IMR-90 (cell line): ENCODE measurements around the gene AMOTL2. TPM values are rescaled to one million over a fixed set of nuclear protein-coding genes. Genes with fewer than 3 reads are reported as not detected.

Source experiments
- ATAC-seq: fragments of 200-7000 bp; cut with Tn5 transposase; 2 replicates; pipeline ENCODE4 v1.9.1; 2020; ENCODE audit warnings: low read depth, mild to moderate bottlenecking, moderate library complexity
- BruUV-seq: library from RNA; stranded (reverse); fragments of 400-500 nt; replicated peaks from 2 replicates; lab custom pipeline; 2021; lab: Mats Ljungman, UMichigan
- CTCF ChIA-PET: fragments of 300-600 bp; formaldehyde crosslinking; extraction: SDS; loops from one replicate; lab custom pipeline; 2021; ENCODE audit warnings: antibody characterized with exemption; lab: Yijun Ruan, JAX
- POLR2A ChIA-PET: fragments of 300-600 bp; sonication (Branson Sonifier 250); formaldehyde crosslinking; loops from one replicate; lab custom pipeline; 2022; ENCODE audit warnings: antibody characterized with exemption; ENCODE audit not compliant: unreplicated experiment; lab: Charles Lee
- DNase-seq: peaks from one replicate; pipeline ENCODE4 v3.0.0; 2013
- H2AFZ ChIP-seq: replicated peaks from 2 replicates; pipeline ENCODE3; 2013; ENCODE audit warnings: low read length, mild to moderate bottlenecking; ENCODE audit not compliant: poor library complexity
- H2AK5ac ChIP-seq: 2 replicates; pipeline ENCODE4 v1.6.1; 2013; ENCODE audit warnings: low read depth, low read length, inconsistent platforms
- H2AK9ac ChIP-seq: replicated peaks from 2 replicates; pipeline ENCODE3; 2013; ENCODE audit warnings: mild to moderate bottlenecking, low read depth, low read length, moderate library complexity; ENCODE audit not compliant: poor library complexity
- H2BK120ac ChIP-seq: 2 replicates; pipeline ENCODE4 v1.6.1; 2013; ENCODE audit warnings: low read depth, low read length, inconsistent platforms
- H2BK15ac ChIP-seq: 3 replicates; pipeline ENCODE4 v1.6.1; 2013; ENCODE audit warnings: low read depth, low read length, inconsistent platforms
- H2BK20ac ChIP-seq: 2 replicates; pipeline ENCODE4 v1.6.1; 2013; ENCODE audit warnings: low read depth, mild to moderate bottlenecking, inconsistent platforms, low read length, moderate library complexity
- H2BK5ac ChIP-seq: 2 replicates; pipeline ENCODE4 v1.6.1; 2013; ENCODE audit warnings: mild to moderate bottlenecking, low read depth, low read length, inconsistent platforms; ENCODE audit not compliant: poor library complexity, severe bottlenecking
- H3K14ac ChIP-seq: replicated peaks from 2 replicates; pipeline ENCODE4 v1.6.1; 2013; ENCODE audit warnings: low read depth, low read length, inconsistent platforms
- H3K18ac ChIP-seq: 2 replicates; pipeline ENCODE4 v1.6.1; 2013; ENCODE audit warnings: low read depth, low read length, control low read depth
- H3K23ac ChIP-seq: 2 replicates; pipeline ENCODE4 v1.6.1; 2013; ENCODE audit warnings: low read depth, low read length, inconsistent platforms
- H3K27ac ChIP-seq: 2 replicates; pipeline ENCODE4 v1.5.1; 2013; ENCODE audit warnings: mild to moderate bottlenecking, control low read depth, low read length; ENCODE audit not compliant: insufficient read depth
- H3K27me3 ChIP-seq: 2 replicates; pipeline ENCODE4 v1.6.1; 2013; ENCODE audit warnings: low read length; ENCODE audit not compliant: control insufficient read depth, insufficient read depth
- H3K36me3 ChIP-seq: 2 replicates; pipeline ENCODE4 v1.6.1; 2013; ENCODE audit warnings: low read length, mixed read lengths; ENCODE audit not compliant: control insufficient read depth, insufficient read depth
- H3K4ac ChIP-seq: 2 replicates; pipeline ENCODE4 v1.6.1; 2013; ENCODE audit warnings: low read depth, low read length, inconsistent platforms
- H3K4me1 ChIP-seq: 2 replicates; pipeline ENCODE4 v1.6.1; 2013; ENCODE audit warnings: low read length, mixed read lengths; ENCODE audit not compliant: control insufficient read depth, insufficient read depth
- H3K4me2 ChIP-seq: 2 replicates; pipeline ENCODE4 v1.6.1; 2013; ENCODE audit warnings: low read depth, mild to moderate bottlenecking, control low read depth, low read length, moderate library complexity
- H3K4me3 ChIP-seq: 2 replicates; pipeline ENCODE4 v1.5.1; 2013; ENCODE audit warnings: low read depth, mild to moderate bottlenecking, control low read depth, low read length, moderate library complexity; ENCODE audit not compliant: insufficient read depth
- H3K56ac ChIP-seq: 2 replicates; pipeline ENCODE4 v1.6.1; 2013; ENCODE audit warnings: low read length, inconsistent platforms; ENCODE audit not compliant: insufficient read depth; ENCODE audit errors: extremely low read depth
- H3K79me1 ChIP-seq, 2 experiments: 2 replicates each; pipeline ENCODE4 v1.6.1; 2013; ENCODE audit warnings: low read length in 2 of 2, inconsistent platforms in 1 of 2, low read depth in 1 of 2
- H3K9ac ChIP-seq: 2 replicates; pipeline ENCODE4 v1.6.1; 2013; ENCODE audit warnings: low read depth, low read length, control low read depth
- H3K9me1 ChIP-seq: 2 replicates; pipeline ENCODE4 v1.6.1; 2013; ENCODE audit warnings: low read length, inconsistent platforms; ENCODE audit not compliant: insufficient read depth
- H3K9me3 ChIP-seq: 2 replicates; pipeline ENCODE4 v1.6.1; 2013; ENCODE audit warnings: low read length; ENCODE audit not compliant: control insufficient read depth, insufficient read depth
- H4K20me1 ChIP-seq: 2 replicates; pipeline ENCODE4 v1.6.1; 2013; ENCODE audit warnings: low read length, inconsistent platforms; ENCODE audit not compliant: insufficient read depth
- H4K5ac ChIP-seq: 2 replicates; pipeline ENCODE4 v1.6.1; 2013; ENCODE audit warnings: mild to moderate bottlenecking, low read depth, low read length, control low read depth
- H4K8ac ChIP-seq, 2 experiments: 2 replicates each; pipeline ENCODE4 v1.6.1; 2013; ENCODE audit warnings: low read depth in 2 of 2, low read length in 2 of 2, control low read depth in 1 of 2, inconsistent platforms in 1 of 2
- H4K91ac ChIP-seq: 2 replicates; pipeline ENCODE4 v1.6.1; 2013; ENCODE audit warnings: low read depth, low read length, inconsistent platforms; ENCODE audit not compliant: insufficient read depth
- CEBPB ChIP-seq: IDR thresholded peaks from 2 replicates; pipeline ENCODE4 v1.6.1; 2012; ENCODE audit warnings: low read depth, low read length, improper control_type of control experiment
- CHD1 ChIP-seq: IDR thresholded peaks from 2 replicates; pipeline ENCODE4 v1.6.1; 2012; ENCODE audit warnings: low read depth, low read length, improper control_type of control experiment
- CTCF ChIP-seq: conservative IDR thresholded peaks from 2 replicates; pipeline ENCODE4 v1.5.1; 2012; ENCODE audit warnings: mild to moderate bottlenecking, low read depth, low read length, improper control_type of control experiment
- ELK1 ChIP-seq: fragments of 150-350 bp; IDR thresholded peaks from 2 replicates; pipeline ENCODE4 v1.6.1; 2016; ENCODE audit warnings: low read depth, mild to moderate bottlenecking, low read length, moderate library complexity, borderline replicate concordance
- MAFK ChIP-seq: IDR thresholded peaks from 2 replicates; pipeline ENCODE4 v1.6.1; 2012; ENCODE audit warnings: low read depth, low read length, improper control_type of control experiment
- MAZ ChIP-seq: IDR thresholded peaks from 2 replicates; pipeline ENCODE4 v1.6.1; 2012; ENCODE audit warnings: low read depth, mild to moderate bottlenecking, low read length, improper control_type of control experiment, moderate library complexity, borderline replicate concordance
- MXI1 ChIP-seq: IDR thresholded peaks from 2 replicates; pipeline ENCODE4 v1.6.1; 2012; ENCODE audit warnings: low read depth, mild to moderate bottlenecking, low read length, moderate library complexity, borderline replicate concordance
- NFE2L2 ChIP-seq: fragments of 150-350 bp; IDR thresholded peaks from 2 replicates; pipeline ENCODE4 v1.6.1; 2016; ENCODE audit warnings: low read depth, mild to moderate bottlenecking, low read length
- POLR2A ChIP-seq: IDR thresholded peaks from 2 replicates; pipeline ENCODE4 v1.6.1; 2012; ENCODE audit warnings: mild to moderate bottlenecking, low read depth, low read length
- SMC3 ChIP-seq: fragments of 150-350 bp; IDR thresholded peaks from 2 replicates; pipeline ENCODE4 v1.6.1; 2016; ENCODE audit warnings: low read depth, mild to moderate bottlenecking, antibody characterized with exemption, low read length, moderate library complexity
- USF2 ChIP-seq: fragments of 150-350 bp; IDR thresholded peaks from 2 replicates; pipeline ENCODE4 v1.6.1; 2017; ENCODE audit warnings: mild to moderate bottlenecking, antibody characterized with exemption, low read length, low read depth
- WGBS, 2 experiments: methylation state at CpG; one replicate each; pipeline versions ENCODE4 v1.1.5 to v1.1.7; 2013; ENCODE audit warnings: missing lambda C conversion rate in 2 of 2; ENCODE audit not compliant: insufficient read length in 1 of 2; ENCODE audit errors: extremely low coverage in 2 of 2; 5-methylcytosine and 5-hydroxymethylcytosine counted together
- dilution Hi-C: fragments of 300-500 bp; cut with HindIII; formaldehyde crosslinking; loops from one replicate; pipeline ENCODE4 v1.14.3; 2018; ENCODE audit warnings: low sequenced_read_pairs; ENCODE audit not compliant: unreplicated experiment
- in situ Hi-C: fragments of 300-500 bp; cut with MboI; formaldehyde crosslinking; loops from 3 replicates; pipeline ENCODE4 v1.14.3; 2019; ENCODE audit warnings: low sequenced_read_pairs, inconsistent platforms, mixed read lengths
- intact Hi-C: fragments of 100-400 bp; cut with micrococcal nuclease; formaldehyde crosslinking; loops from 2 replicates; pipeline ENCODE4 v1.10.0; 2022
- polyA plus RNA-seq, 3 experiments: library from polyadenylated mRNA; depleted of rRNA; stranded (reverse); fragments of >200 nt; gene quantifications; 2 replicates each; pipeline ENCODE4 v1.2.3, GENCODE V29; 2012; ENCODE audit warnings: low replicate concordance in 1 of 3
- total RNA-seq: library from RNA; depleted of rRNA; stranded (reverse); fragments of >200 nt; gene quantifications from 2 replicates; pipeline ENCODE4 v1.2.3, GENCODE V29; 2012

The AMOTL2 gene
- total and polyA plus RNA-seq, 2 of the 4 experiments (the other 2 are of a cell fraction) = 162 to 176 TPM

- Histone ChIP-seq H4K5ac (peak overlapping the region; percentile 72), H3K56ac (peak overlapping the region; percentile 94; the same call in 1 of the 2 replicates), H3K23ac (peak overlapping the region; percentile 84), H3K4me2 (no peak overlapping the region), H3K79me1 (peaks cover 0 to 31% of the 10 kb centered on the region in 2 experiments; a peak in 2 of 4 replicates), H4K91ac (peak overlapping the region; percentile 95), H3K4me3 (no peak overlapping the region), H3K9ac (peak overlapping the region; percentile 43), H2BK120ac (peak overlapping the region; percentile 99), H4K8ac (peak overlapping the region; percentile 87 to 93; a peak in 3 of 4 replicates), H2BK15ac (peak overlapping the region; percentile 82; the same call in 2 of the 3 replicates), H2AFZ (peak overlapping the region; percentile 50), H3K4ac (peak overlapping the region; percentile 96), H3K27ac (peak overlapping the region; percentile 89), H4K20me1 (no peaks in the 10 kb centered on the region), H3K9me3 (no peaks in the 10 kb centered on the region), H3K27me3 (no peaks in the 10 kb centered on the region), H3K9me1 (peaks cover 34% of the 10 kb centered on the region), H2AK9ac (peak overlapping the region; percentile 68), H3K4me1 (peaks cover 37% of the 10 kb centered on the region), H2BK5ac (peak overlapping the region; percentile 100), H3K14ac (peak overlapping the region; percentile 89), H2BK20ac (peak overlapping the region; percentile 95), H2AK5ac (peak overlapping the region; percentile 82), H3K36me3 (no peaks in the 10 kb centered on the region), H3K18ac (peak overlapping the region; percentile 86)
- TF ChIP-seq MXI1 (no peak), POLR2A (no peak), CEBPB (no peak), SMC3 (no peak), MAFK (no peak), CTCF (no peak), MAZ (no peak), NFE2L2 (no peak), USF2 (no peak), ELK1 (no peak), CHD1 (no peak)
- dilution Hi-C loops (no loop called here), intact Hi-C loops (loop anchor here (1.0 to 2.0 kb wide), 2 partner anchors 10 to 27 kb away; no protein-coding TSS in a partner anchor), in situ Hi-C loops (no loop called here)
- no peak for DNase-seq
- ChIA-PET CTCF (no interaction called here), POLR2A (interaction anchor here (0.6 to 0.7 kb wide), 2 partner anchors 49 to 242 kb away, joined by 3 read pairs; partner anchors contain the start of gene AMOTL2)
- 75% methylated on average over 4 of the region's 5 CpGs; no CpG with 5 or more reads in 1 of the 2 experiments for WGBS, 2 experiments
- no peak for ATAC-seq
- no TSS peak for BruUV-seq
Observed at GRCh38 chr3:134325706-134326105, 48.5 kb downstream of the AMOTL2 start.
